Measurements from ENCODE around the gene MTX1. TPM values are rescaled to one million over a fixed set of nuclear protein-coding genes. Genes with fewer than 3 reads are reported as not detected.
"Not testable (repeated sequence)": the region's sequence is repeated elsewhere in the genome, so short reads cannot be mapped to it uniquely, and the experiment has no call there.

MTX1 gene, protein sequence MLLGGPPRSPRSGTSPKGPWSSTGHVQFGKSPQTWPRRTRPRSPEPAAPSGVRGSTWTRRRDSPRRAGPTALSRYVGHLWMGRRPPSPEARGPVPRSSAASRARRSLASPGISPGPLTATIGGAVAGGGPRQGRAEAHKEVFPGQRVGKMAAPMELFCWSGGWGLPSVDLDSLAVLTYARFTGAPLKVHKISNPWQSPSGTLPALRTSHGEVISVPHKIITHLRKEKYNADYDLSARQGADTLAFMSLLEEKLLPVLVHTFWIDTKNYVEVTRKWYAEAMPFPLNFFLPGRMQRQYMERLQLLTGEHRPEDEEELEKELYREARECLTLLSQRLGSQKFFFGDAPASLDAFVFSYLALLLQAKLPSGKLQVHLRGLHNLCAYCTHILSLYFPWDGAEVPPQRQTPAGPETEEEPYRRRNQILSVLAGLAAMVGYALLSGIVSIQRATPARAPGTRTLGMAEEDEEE
- 13.6 TPM for total RNA-seq
- 40.2 TPM for polyA plus RNA-seq

DNA sequence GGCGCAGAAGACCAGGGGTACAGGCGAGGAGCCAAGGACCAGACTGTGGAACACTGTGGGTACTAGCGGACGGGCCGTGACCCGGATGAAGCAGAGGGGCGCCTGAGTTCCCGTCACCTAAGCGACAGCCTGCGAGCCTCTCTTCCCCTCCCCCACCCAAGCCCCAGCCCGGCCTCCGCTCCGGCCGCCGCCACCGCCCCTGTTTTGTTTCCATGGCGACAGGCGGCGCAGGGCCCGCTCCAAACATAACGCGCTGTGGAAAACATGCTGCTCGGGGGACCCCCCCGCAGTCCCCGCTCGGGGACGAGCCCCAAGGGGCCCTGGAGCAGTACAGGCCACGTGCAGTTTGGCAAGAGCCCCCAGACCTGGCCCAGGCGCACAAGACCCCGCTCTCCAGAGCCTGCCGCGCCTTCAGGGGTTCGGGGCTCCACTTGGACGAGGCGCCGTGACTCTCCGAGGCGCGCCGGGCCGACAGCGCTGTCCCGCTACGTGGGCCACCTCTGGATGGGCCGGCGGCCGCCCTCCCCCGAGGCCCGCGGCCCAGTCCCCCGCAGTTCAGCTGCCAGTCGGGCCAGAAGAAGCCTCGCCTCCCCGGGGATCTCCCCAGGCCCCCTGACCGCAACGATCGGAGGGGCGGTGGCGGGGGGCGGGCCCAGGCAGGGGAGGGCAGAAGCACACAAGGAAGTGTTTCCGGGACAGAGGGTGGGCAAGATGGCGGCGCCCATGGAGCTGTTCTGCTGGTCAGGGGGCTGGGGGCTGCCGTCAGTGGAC lies at the start of gene MTX1:
TSS of gene MTX1 (plus strand) at position 155 of the 771 bp plus-strand sequence. CDS start at position 265, 110 bp downstream.
- under 1% methylated on average over 64 of the region's 64 CpGs for WGBS
- H3K27ac ChIP-seq (ENCODE audit: low read depth): peak within 1 kb of the TSS; percentile 93
- H3K4me1 ChIP-seq (ENCODE audit: insufficient read depth): no peaks in the 10 kb centered on the region
- H3K36me3 ChIP-seq (ENCODE audit: insufficient read depth): no peaks in the 10 kb centered on the region
- peak within 1 kb of the TSS; percentile 66 for H3K4me3 ChIP-seq (ENCODE audit: low read depth, low read length)
- DNase-seq (ENCODE audit: extremely low spot score): no peak

DNA sequence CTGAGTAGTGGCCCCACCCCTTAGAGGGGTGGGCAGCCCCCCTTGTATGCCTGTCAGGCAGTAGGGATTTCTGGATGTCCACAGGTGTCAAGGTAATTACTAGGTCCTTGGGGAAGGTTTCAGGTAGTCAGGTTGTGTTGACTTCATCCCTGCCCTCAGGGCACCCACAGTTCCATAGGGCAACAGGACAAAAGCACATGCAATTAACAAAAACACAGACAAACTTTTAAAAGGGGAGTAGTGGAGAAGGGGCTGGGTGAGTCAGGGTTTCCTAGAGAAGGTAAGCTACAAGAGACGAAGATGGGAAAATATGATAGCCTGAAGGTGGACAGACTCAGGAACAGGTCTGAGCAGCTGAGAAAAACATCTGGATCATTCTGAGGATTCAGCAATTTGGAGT lies 49.5 kb upstream of the MTX1 start:
- H3K4me3 ChIP-seq (ENCODE audit: low read depth, low read length): no peak overlapping the region
- DNase-seq (ENCODE audit: extremely low spot score): no peak
- 69% methylated on average over 1 of the region's 1 CpG for WGBS
- H3K4me1 ChIP-seq (ENCODE audit: insufficient read depth): no peaks in the 10 kb centered on the region
- H3K36me3 ChIP-seq (ENCODE audit: insufficient read depth): no peaks in the 10 kb centered on the region
- no peak overlapping the region for H3K27ac ChIP-seq (ENCODE audit: low read depth)

DNA sequence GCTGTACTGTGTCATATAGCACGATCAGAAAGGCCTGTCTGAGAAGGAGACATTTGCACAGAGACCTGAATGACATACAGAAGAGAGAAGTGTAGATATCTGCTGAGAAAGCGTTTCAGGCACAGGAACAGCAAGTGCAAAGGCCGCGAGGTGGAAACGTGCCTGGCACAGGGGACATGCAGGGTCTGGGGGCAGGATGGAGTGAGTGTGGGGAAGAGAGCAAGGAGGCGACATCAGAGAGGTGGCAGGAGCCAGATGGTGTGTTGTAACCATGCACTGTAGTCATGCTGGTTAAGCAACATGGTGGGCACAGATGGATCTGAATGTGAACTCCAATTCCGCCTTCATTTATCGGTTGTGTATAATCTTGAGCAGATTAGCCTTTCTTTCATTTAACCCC lies 48.4 kb upstream of the MTX1 start:
- no peak for DNase-seq (ENCODE audit: extremely low spot score)
- Histone ChIP-seq H3K4me1 (ENCODE audit: insufficient read depth) (no peaks in the 10 kb centered on the region), H3K36me3 (ENCODE audit: insufficient read depth) (no peaks in the 10 kb centered on the region), H3K4me3 (ENCODE audit: low read depth, low read length) (no peak overlapping the region), H3K27ac (ENCODE audit: low read depth) (no peak overlapping the region)
- 73% methylated on average over 8 of the region's 8 CpGs for WGBS

DNA sequence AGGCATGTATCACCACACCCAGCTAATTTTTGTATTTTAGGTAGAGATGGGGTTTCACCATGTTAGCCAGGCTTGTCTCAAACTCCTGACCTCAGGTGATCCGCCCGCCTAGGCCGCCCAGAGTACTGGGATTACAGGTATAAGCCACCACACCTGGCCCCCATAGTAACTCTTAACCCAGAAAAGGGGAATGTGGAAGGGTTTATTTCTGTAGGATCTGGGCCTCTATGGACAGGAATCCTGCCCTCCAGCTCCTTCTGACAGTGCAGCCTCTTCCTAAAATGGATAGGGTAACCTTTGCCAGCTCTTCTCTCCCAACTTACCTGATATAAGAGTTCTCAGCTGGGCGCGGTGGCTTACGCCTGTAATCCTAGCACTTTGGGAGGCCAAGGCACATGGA lies 45.9 kb upstream of the MTX1 start:
- WGBS: 98% methylated on average over 6 of the region's 6 CpGs
- not testable (repeated sequence) for H3K36me3 ChIP-seq (ENCODE audit: insufficient read depth); H3K27ac ChIP-seq (ENCODE audit: low read depth); DNase-seq (ENCODE audit: extremely low spot score); H3K4me1 ChIP-seq (ENCODE audit: insufficient read depth); H3K4me3 ChIP-seq (ENCODE audit: low read depth, low read length)

DNA sequence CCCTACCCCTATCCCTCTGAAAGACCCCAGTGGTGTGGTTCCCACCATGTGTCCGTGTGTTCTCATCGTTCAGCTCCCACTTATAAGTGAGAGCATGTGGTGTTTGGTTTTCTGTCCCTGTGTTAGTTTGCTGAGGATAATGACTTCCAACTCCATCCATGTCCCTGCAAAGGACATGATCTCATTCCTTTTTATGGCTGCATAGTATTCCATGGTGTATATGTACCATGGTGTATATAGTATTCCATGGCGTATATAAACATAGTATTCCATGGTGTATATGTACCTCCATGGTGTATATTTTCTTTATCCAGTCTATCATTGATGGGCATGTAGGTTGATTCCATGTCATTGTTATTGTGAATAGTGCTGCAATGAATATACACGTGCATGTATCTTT lies 44.7 kb upstream of the MTX1 start:
- H3K36me3 ChIP-seq (ENCODE audit: insufficient read depth); H3K27ac ChIP-seq (ENCODE audit: low read depth); H3K4me3 ChIP-seq (ENCODE audit: low read depth, low read length); H3K4me1 ChIP-seq (ENCODE audit: insufficient read depth); DNase-seq (ENCODE audit: extremely low spot score): not testable (repeated sequence)
- WGBS: 95% methylated on average over 4 of the region's 4 CpGs

DNA sequence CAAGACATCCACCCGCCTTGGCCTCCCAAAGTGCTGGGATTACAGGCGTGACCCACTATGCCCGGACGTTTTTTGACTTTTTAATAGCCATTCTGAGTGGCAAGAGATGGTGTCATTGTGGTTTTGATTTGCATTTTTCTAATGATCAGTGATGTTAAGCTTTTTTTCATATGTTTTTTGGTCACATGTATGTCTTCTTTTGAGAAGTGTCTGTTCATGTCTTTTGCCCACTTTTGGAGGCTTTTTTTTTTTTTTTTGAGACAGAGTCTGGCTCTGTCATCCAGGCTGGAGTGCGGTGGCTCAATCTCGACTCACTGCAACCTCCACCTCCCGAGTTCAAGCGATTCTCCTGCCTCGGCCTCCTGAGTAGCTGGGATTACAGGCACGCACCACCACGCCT lies 43.9 kb upstream of the MTX1 start:
- not testable (repeated sequence) for H3K27ac ChIP-seq (ENCODE audit: low read depth); DNase-seq (ENCODE audit: extremely low spot score)
- WGBS: 91% methylated on average over 11 of the region's 11 CpGs

DNA sequence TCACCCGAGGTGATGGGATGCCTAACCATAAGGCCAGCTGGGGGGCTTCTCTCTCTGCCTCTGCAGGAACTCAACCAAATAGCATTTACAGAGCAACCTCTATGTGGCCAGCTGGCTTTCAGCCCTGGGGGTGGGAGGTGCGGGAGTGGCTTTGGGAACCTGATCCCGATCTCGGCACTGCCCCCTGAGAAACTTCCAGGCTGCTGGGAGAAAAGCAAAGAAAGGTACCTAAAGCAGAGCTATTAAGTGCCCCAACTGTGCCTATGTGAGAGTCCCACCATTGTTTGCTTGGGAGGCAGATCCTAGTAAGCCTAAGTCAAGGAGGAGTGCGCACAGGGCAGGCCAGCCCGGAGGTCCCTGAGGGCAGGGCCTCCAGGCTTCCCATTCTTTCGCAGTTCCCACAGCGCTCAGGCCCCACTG lies 42.4 kb upstream of the MTX1 start:
- Histone ChIP-seq H3K27ac (ENCODE audit: low read depth) (no peak overlapping the region), H3K4me3 (ENCODE audit: low read depth, low read length) (no peak overlapping the region), H3K36me3 (ENCODE audit: insufficient read depth) (no peaks in the 10 kb centered on the region), H3K4me1 (ENCODE audit: insufficient read depth) (no peaks in the 10 kb centered on the region)
- no peak for DNase-seq (ENCODE audit: extremely low spot score)
- WGBS: 51% methylated on average over 8 of the region's 8 CpGs

More for the DNA sequence above, 43.9 kb upstream of the MTX1 start:
- not testable (repeated sequence) for H3K4me1 ChIP-seq (ENCODE audit: insufficient read depth); H3K36me3 ChIP-seq (ENCODE audit: insufficient read depth); H3K4me3 ChIP-seq (ENCODE audit: low read depth, low read length)

DNA sequence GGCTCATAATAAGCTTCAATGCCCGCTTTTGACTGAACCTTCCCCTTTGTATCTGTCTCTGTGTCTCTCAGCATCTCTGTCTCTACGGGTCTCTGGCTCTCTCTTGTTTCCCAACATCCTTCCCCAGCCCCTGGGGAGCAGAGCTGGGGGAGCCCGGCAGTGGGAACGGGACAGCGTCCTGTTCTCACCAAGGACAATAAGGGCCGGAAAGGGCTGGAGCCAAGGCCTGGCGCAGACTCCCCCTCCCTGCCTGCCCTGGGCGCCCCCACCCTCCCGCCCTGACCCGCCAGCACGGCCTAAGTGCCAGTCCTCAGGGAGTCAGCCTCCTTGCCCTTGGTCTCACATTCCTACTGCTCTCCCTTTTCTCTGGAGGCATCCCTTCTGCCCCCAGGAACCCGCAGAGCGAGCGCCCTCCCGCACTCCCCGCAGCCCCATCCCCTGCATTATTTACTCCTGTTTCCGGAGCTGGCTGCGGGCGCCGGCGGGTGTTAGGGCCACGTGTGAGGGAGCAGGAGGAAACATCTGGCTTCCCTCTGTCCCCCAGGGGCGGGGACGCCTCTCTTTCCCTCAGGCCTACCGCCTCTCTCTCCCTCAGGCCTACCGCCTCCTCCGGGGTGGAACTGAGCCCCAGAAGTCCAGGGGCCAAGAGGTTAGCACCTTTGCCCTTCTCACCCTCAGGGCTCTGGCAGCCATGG lies 41.9 kb upstream of the MTX1 start:
- Histone ChIP-seq H3K4me3 (ENCODE audit: low read depth, low read length) (no peak overlapping the region), H3K27ac (ENCODE audit: low read depth) (no peak overlapping the region), H3K4me1 (ENCODE audit: insufficient read depth) (no peaks in the 10 kb centered on the region), H3K36me3 (ENCODE audit: insufficient read depth) (no peaks in the 10 kb centered on the region)
- no peak for DNase-seq (ENCODE audit: extremely low spot score)
- WGBS: 25% methylated on average over 27 of the region's 27 CpGs

DNA sequence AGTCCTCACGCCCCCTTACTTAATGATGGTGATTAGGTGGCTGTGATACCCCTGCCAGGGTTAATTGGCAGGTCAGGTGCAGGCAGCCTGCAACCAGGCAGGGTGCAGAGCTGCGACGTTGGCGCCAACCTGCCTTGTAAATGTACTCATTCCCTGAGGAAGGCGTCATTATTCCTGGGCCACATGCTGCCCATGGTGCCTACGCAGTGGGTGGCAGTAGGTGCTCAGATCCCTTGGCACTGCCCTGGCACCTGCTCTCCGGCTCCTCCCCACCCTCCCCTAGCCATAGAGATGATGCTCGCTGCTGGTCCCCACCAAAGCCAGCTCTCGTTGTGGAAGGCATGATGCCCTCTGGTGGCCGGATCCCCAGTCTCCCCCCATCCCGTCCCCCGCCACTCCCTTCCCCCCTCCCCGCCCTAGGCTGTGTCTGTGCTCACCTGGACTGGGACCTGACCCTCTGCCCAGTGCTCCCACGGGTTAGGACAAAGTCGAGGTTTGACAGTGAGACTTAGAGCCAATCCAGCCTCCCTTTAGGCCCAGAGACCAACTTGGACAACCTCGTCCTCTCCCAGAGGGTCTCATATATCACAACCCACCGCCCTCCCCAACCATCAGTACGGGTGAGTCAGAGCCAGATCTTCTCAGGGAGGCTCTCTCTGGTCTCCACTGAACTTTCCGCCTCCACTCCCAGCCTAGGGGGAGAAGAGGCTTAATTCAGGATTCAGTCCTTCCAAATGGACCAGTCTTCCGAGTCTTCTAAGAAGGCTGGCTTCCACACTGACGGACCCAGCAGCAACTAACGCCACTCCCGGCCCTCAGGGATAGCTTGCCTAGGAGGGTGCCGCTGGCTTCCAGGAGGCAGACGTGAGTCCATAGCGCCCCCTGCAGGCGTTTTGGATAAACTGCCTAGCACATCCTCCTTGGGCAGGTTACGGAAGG lies 41.1 kb upstream of the MTX1 start:
- H3K27ac ChIP-seq (ENCODE audit: low read depth): no peak overlapping the region
- WGBS: 7% methylated on average over 28 of the region's 28 CpGs
- peak; percentile 69 for DNase-seq (ENCODE audit: extremely low spot score)
- no peaks in the 10 kb centered on the region for H3K4me1 ChIP-seq (ENCODE audit: insufficient read depth)
- H3K4me3 ChIP-seq (ENCODE audit: low read depth, low read length): no peak overlapping the region
- H3K36me3 ChIP-seq (ENCODE audit: insufficient read depth): no peaks in the 10 kb centered on the region

DNA sequence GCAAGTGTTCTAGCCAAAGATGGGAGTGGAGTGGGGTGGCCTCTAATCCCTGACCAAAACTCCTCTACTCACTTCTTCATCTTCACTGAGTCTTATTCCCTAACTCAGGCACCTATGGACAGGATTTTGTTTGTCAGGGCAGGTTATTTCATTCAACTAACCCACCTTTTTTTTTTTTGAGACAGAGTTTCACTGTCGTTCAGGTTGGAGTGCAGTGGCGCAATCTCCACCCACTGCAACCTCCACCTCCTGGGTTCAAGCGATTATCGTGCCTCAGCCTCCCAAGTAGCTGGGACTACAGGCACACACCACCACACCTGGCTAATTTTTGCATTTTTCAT lies 40.4 kb upstream of the MTX1 start:
- H3K27ac ChIP-seq (ENCODE audit: low read depth); H3K4me1 ChIP-seq (ENCODE audit: insufficient read depth); H3K36me3 ChIP-seq (ENCODE audit: insufficient read depth); DNase-seq (ENCODE audit: extremely low spot score); H3K4me3 ChIP-seq (ENCODE audit: low read depth, low read length): not testable (repeated sequence)
- 42% methylated on average over 4 of the region's 4 CpGs for WGBS

DNA sequence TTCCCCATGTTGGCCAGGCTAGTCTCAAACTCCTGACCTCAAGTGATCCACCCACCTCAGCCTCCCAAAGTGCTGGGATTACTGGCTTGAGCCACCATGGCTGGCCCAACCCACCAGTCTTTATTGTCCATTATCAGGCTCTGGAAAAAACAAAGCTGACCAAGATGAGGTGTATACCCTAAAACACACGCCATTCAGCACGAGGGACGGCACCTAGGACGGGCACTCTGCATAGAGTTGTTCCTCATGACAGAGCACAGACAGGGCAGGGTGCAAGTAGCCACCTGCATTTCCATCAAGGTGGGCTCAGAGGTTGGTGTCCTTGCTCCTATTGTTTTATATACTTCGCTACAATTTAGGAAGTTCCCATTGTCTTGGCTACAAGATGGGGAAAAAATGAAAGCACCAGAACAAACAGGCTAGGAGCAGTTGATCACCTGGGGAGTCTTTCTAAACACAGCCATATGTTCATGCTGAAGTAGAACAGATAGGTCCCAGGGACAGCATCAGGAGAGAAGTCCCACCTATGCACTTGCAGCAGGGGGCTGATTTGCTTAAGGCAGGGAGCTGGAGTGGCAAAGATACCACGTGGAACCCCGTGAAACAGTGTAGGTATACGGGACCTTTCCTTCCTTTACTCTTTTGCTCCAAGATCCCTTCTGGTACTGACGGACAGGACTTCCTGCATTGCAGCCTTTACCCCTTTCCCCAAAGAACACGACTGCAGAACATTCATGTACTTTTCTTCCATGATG lies 39.9 kb upstream of the MTX1 start:
- H3K4me1 ChIP-seq (ENCODE audit: insufficient read depth): no peaks in the 10 kb centered on the region
- no peak for DNase-seq (ENCODE audit: extremely low spot score)
- 86% methylated on average over 10 of the region's 10 CpGs for WGBS
- no peak overlapping the region for H3K4me3 ChIP-seq (ENCODE audit: low read depth, low read length)
- H3K36me3 ChIP-seq (ENCODE audit: insufficient read depth): no peaks in the 10 kb centered on the region
- H3K27ac ChIP-seq (ENCODE audit: low read depth): no peak overlapping the region

DNA sequence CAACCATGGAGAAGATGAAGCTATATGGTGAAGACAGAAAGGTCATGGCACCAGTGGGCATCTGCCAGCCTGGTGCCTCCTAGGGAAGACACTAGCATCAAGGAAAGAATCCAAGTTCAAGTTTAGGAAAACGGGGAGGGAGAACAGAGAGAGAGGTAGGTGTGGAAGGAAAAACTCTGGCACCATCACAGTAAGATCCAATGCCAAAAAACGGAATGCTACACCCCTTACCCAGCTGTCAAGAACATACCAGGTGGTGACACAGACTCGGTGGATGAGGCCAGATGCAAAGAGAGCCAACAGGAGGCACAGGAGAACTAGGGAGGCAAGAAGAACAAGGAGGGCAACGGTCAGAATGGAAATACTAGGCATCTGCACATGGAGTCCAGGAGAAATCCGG lies 39.0 kb upstream of the MTX1 start:
- Histone ChIP-seq H3K4me1 (ENCODE audit: insufficient read depth) (no peaks in the 10 kb centered on the region), H3K27ac (ENCODE audit: low read depth) (no peak overlapping the region), H3K36me3 (ENCODE audit: insufficient read depth) (no peaks in the 10 kb centered on the region), H3K4me3 (ENCODE audit: low read depth, low read length) (no peak overlapping the region)
- 82% methylated on average over 5 of the region's 5 CpGs for WGBS
- DNase-seq (ENCODE audit: extremely low spot score): no peak

Data from urinary bladder (tissue), 4 donors.